ENCODE measurements around the gene PQBP1. TPM values are rescaled to one million over a fixed set of nuclear protein-coding genes. Genes with fewer than 3 reads are reported as not detected.

PQBP1 gene
- total and polyA plus RNA-seq, 2 donors (not counting 1 experiment from before 2014, with no cell fraction given): 89.9 to 128 TPM

- WGBS (ENCODE audit: insufficient coverage): 0% methylated on average over 4 of the region's 9 CpGs
- Mint-ChIP-seq H3K9me3 (ENCODE audit: insufficient read depth) (no peaks in the 10 kb centered on the region), H3K4me1 (peaks cover 82% of the 10 kb centered on the region), H3K27me3 (no peaks in the 10 kb centered on the region), H3K4me3 (peak overlapping the region; percentile 84), H3K27ac (peak overlapping the region; percentile 99)
- Histone ChIP-seq H3K4me3 (ENCODE audit: control extremely low read depth in 1 of 5, extremely low read depth in 1 of 5, insufficient read depth in 1 of 5, low read depth in 2 of 5, low read length in 4 of 5) (peak overlapping the region in 4 of 5 experiments; percentile 33 to 57 (median 36)), H3K4me1 (ENCODE audit: control insufficient read depth in 2 of 2, insufficient read depth in 2 of 2, low read length in 2 of 2) (peaks cover 91 to 97% of the 10 kb centered on the region in 2 donors), H2AFZ (ENCODE audit: insufficient read depth, low read depth, low read length, poor library complexity, severe bottlenecking) (no peak overlapping the region), H3K36me3 (replicated peaks in 1 of 2; ENCODE audit: control extremely low read depth in 1 of 2, control insufficient read depth in 1 of 2, extremely low read depth in 1 of 2, insufficient read depth in 2 of 2, low read length in 1 of 2) (peaks cover 0 to 21% of the 10 kb centered on the region in 2 experiments), H3K27ac (ENCODE audit: low read length in 2 of 2) (peak overlapping the region; percentile 99), H3K9me3 (ENCODE audit: control extremely low read depth in 1 of 3, control insufficient read depth in 2 of 3, insufficient read depth in 1 of 3, low read length in 2 of 3) (no peaks in the 10 kb centered on the region), H3K79me2 (ENCODE audit: control insufficient read depth, insufficient read depth, low read length) (peaks cover 38% of the 10 kb centered on the region), H3K4me2 (replicated peaks; ENCODE audit: low read depth, low read length, poor library complexity, severe bottlenecking) (peak overlapping the region; percentile 77), H3K27me3 (replicated peaks in 1 of 4; ENCODE audit: control extremely low read depth in 1 of 4, control insufficient read depth in 3 of 4, insufficient read depth in 4 of 4, low read length in 3 of 4) (no peaks in the 10 kb centered on the region), H4K20me1 (ENCODE audit: control insufficient read depth, insufficient read depth, low read length, poor library complexity, severe bottlenecking) (no peaks in the 10 kb centered on the region), H3K9ac (ENCODE audit: low read length) (peak overlapping the region; percentile 69)
- TF ChIP-seq CTCF (IDR thresholded peaks at IDR 0.05) (peak; percentile 67), EZH2 (IDR thresholded peaks at IDR 0.05; ENCODE audit: borderline replicate concordance, insufficient read depth, low read depth, low read length, poor library complexity, severe bottlenecking) (no peak)
- ChIA-PET POLR2A (interaction anchor here (0.5 to 5.6 kb wide), 13 partner anchors 10 to 398 kb away, joined by 3 to 101 read pairs (median 4); partner anchors contain the start of genes GRIPAP1, HDAC6, OTUD5 and PIM2), CTCF (interaction anchor here (0.7 to 3.7 kb wide), 14 partner anchors 9 to 289 kb away, joined by 3 to 30 read pairs (median 5); partner anchors contain the start of genes OTUD5, PIM2, PQBP1 and SLC35A2)
- DNase-seq (peak; percentile 90), ATAC-seq (ENCODE audit: low read depth) (peak; percentile 58)
- intact Hi-C loops (cut with micrococcal nuclease): loop anchor here (1.0 to 10.0 kb wide), 9 partner anchors 20 to 363 kb away; partner anchors contain the start of genes HDAC6, RBM3, TFE3 and WDR13
These were observed 39.6 kb downstream of the PQBP1 start for GRCh38 chrX:48937054-48937907.
